NCI-H510A (cell line): ENCODE measurements around the gene KITLG.
"Not testable (repeated sequence)": the region's sequence is repeated elsewhere in the genome, so short reads cannot be mapped to it uniquely, and the experiment has no call there.

Source experiments
- DNase-seq: peaks from one replicate; lab custom pipeline; 2025; lab: John Stamatoyannopoulos, UW

Gene KITLG

GRCh38 chr12:88495031-88495430, 85.2 kb downstream of the KITLG start:
- DNase-seq = no peak

GRCh38 chr12:88494520-88494919, 85.8 kb downstream of the KITLG start:
- DNase-seq = no peak

- no peak for DNase-seq
Observed at GRCh38 chr12:88493636-88494035, 86.6 kb downstream of the KITLG start.

- DNase-seq = no peak
Observed at GRCh38 chr12:88490425-88490824, 89.8 kb downstream of the KITLG start.

GRCh38 chr12:88472775-88473174, 107.5 kb downstream of the KITLG start:
- DNase-seq = no peak

GRCh38 chr12:88472248-88472647, 108.0 kb downstream of the KITLG start:
- DNase-seq = no peak

GRCh38 chr12:88471331-88472045, 108.8 kb downstream of the KITLG start:
- DNase-seq = no peak

GRCh38 chr12:88469154-88469553, 111.1 kb downstream of the KITLG start:
- no peak for DNase-seq

GRCh38 chr12:88468581-88468980, 111.7 kb downstream of the KITLG start:
- no peak for DNase-seq

GRCh38 chr12:88466708-88467107, 113.6 kb downstream of the KITLG start:
- DNase-seq = not testable (repeated sequence)

- no peak for DNase-seq
Observed at GRCh38 chr12:88458327-88458726, 121.9 kb downstream of the KITLG start.

- DNase-seq = no peak
Observed at GRCh38 chr12:88453323-88453722, 126.9 kb downstream of the KITLG start.

GRCh38 chr12:88451205-88451604, 129.1 kb downstream of the KITLG start:
- DNase-seq = no peak

- no peak for DNase-seq
Observed at GRCh38 chr12:88450136-88450535, 130.1 kb downstream of the KITLG start.

- DNase-seq = peak; percentile 50
Observed at GRCh38 chr12:88448337-88448915, 131.8 kb downstream of the KITLG start.

GRCh38 chr12:88445705-88446394, 134.4 kb downstream of the KITLG start:
- no peak for DNase-seq

- no peak for DNase-seq
Observed at GRCh38 chr12:88444481-88444880, 135.8 kb downstream of the KITLG start.
